Activated T-cell treated with anti-CD3 and anti-CD28 coated beads, Interleukin-2, amount 50 U/mL, for 1 hour (primary cell): ENCODE data around the gene ULBP2.
"Not testable (repeated sequence)": the region's sequence is repeated elsewhere in the genome, so short reads cannot be mapped to it uniquely, and the experiment has no call there.

Source experiments
- DNase-seq: peaks from one replicate; pipeline ENCODE4 v3.0.0-alpha.2; 2020

The ULBP2 gene

GRCh38 chr6:149927025-149927424 is 14.8 kb upstream of the ULBP2 start:
- DNase-seq = not testable (repeated sequence)

GRCh38 chr6:149929422-149929821 is 12.4 kb upstream of the ULBP2 start:
- DNase-seq = peak; percentile 30

GRCh38 chr6:149931501-149931900 is 10.3 kb upstream of the ULBP2 start:
- DNase-seq = no peak

GRCh38 chr6:149933036-149933435 is 8.8 kb upstream of the ULBP2 start:
- peak; percentile 6 for DNase-seq

- DNase-seq = peak; percentile 14
These were observed 8.4 kb upstream of the ULBP2 start for GRCh38 chr6:149933461-149933860.

- DNase-seq = peak; percentile 66
These were observed 7.3 kb upstream of the ULBP2 start for GRCh38 chr6:149934249-149935156.

- peak; percentile 14 for DNase-seq
These were observed 6.6 kb upstream of the ULBP2 start for GRCh38 chr6:149935246-149935645.

- peak; percentile 16 for DNase-seq
These were observed 6.1 kb upstream of the ULBP2 start for GRCh38 chr6:149935668-149936067.

- peak; percentile 4 for DNase-seq
These were observed 5.1 kb upstream of the ULBP2 start for GRCh38 chr6:149936743-149937142.

GRCh38 chr6:149938013-149938570 is 3.7 kb upstream of the ULBP2 start:
- not testable (repeated sequence) for DNase-seq

- peak; percentile 62 for DNase-seq
These were observed 3.1 kb upstream of the ULBP2 start for GRCh38 chr6:149938571-149939355.

GRCh38 chr6:149939356-149939648 is 2.5 kb upstream of the ULBP2 start:
- DNase-seq = peak; percentile 19

GRCh38 chr6:149939909-149940671 is 1.7 kb upstream of the ULBP2 start:
- peak; percentile 17 for DNase-seq

- peak; percentile 22 for DNase-seq
These were observed 1.2 kb upstream of the ULBP2 start for GRCh38 chr6:149940672-149940982.

GRCh38 chr6:149942461-149942829 is 631 bp downstream of the ULBP2 start:
- peak; percentile 32 for DNase-seq

- peak; percentile 19 for DNase-seq
These were observed 1.5 kb downstream of the ULBP2 start for GRCh38 chr6:149943321-149943720.

- not testable (repeated sequence) for DNase-seq
These were observed 3.5 kb downstream of the ULBP2 start for GRCh38 chr6:149945276-149945675.

- not testable (repeated sequence) for DNase-seq
These were observed 4.8 kb downstream of the ULBP2 start for GRCh38 chr6:149946631-149947030.

GRCh38 chr6:149947533-149947932 is 5.7 kb downstream of the ULBP2 start:
- not testable (repeated sequence) for DNase-seq

GRCh38 chr6:149948011-149948410 is 6.2 kb downstream of the ULBP2 start:
- no peak for DNase-seq

GRCh38 chr6:149948616-149949015 is 6.8 kb downstream of the ULBP2 start:
- DNase-seq = no peak

- no peak for DNase-seq
These were observed 8.6 kb downstream of the ULBP2 start for GRCh38 chr6:149950423-149950822.

- DNase-seq = no peak
These were observed 9.3 kb downstream of the ULBP2 start for GRCh38 chr6:149951096-149951495.
